Measurements from ENCODE around the gene SPARCL1.
"Not testable (repeated sequence)": the region's sequence is repeated elsewhere in the genome, so short reads cannot be mapped to it uniquely, and the experiment has no call there.

Gene SPARCL1

GRCh38 chr4:87529187-87529586 is at the start of gene SPARCL1:
Gene SPARCL1 (minus strand): TSS chr4:87529376. CDS start chr4:87499574, 29,802 bp downstream.
- Histone ChIP-seq H3K36me3 (ENCODE audit: control insufficient read depth, insufficient read depth, low read length) (no peaks in the 10 kb centered on the region), H3K27me3 (replicated peaks; ENCODE audit: control insufficient read depth, insufficient read depth, low read length) (no peaks in the 10 kb centered on the region), H3K4me3 (replicated peaks; ENCODE audit: low read depth, low read length) (no peak within 1 kb of the TSS)
- TF ChIP-seq CTCF (IDR thresholded peaks at IDR 0.05; ENCODE audit: insufficient read depth, low read length, poor library complexity, severe bottlenecking), result no peak
- no peak for DNase-seq (ENCODE audit: extremely low read depth, insufficient read length)

- no peaks in the 10 kb centered on the region for H3K27me3 ChIP-seq (replicated peaks; ENCODE audit: control insufficient read depth, insufficient read depth, low read length)
- no peaks in the 10 kb centered on the region for H3K36me3 ChIP-seq (ENCODE audit: control insufficient read depth, insufficient read depth, low read length)
- H3K4me3 ChIP-seq (replicated peaks; ENCODE audit: low read depth, low read length), result no peak overlapping the region
- no peak for DNase-seq (ENCODE audit: extremely low read depth, insufficient read length)
- TF ChIP-seq CTCF (IDR thresholded peaks at IDR 0.05; ENCODE audit: insufficient read depth, low read length, poor library complexity, severe bottlenecking), result no peak
Measured at GRCh38 chr4:87575983-87576382, 46.8 kb upstream of the SPARCL1 start.

GRCh38 chr4:87575408-87575807 is 46.2 kb upstream of the SPARCL1 start:
- no peak for DNase-seq (ENCODE audit: extremely low read depth, insufficient read length)
- no peak for TF ChIP-seq CTCF (IDR thresholded peaks at IDR 0.05; ENCODE audit: insufficient read depth, low read length, poor library complexity, severe bottlenecking)
- no peaks in the 10 kb centered on the region for H3K27me3 ChIP-seq (replicated peaks; ENCODE audit: control insufficient read depth, insufficient read depth, low read length)
- H3K36me3 ChIP-seq (ENCODE audit: control insufficient read depth, insufficient read depth, low read length), result no peaks in the 10 kb centered on the region
- no peak overlapping the region for H3K4me3 ChIP-seq (replicated peaks; ENCODE audit: low read depth, low read length)

- no peak overlapping the region for H3K4me3 ChIP-seq (replicated peaks; ENCODE audit: low read depth, low read length)
- H3K36me3 ChIP-seq (ENCODE audit: control insufficient read depth, insufficient read depth, low read length), result no peaks in the 10 kb centered on the region
- TF ChIP-seq CTCF (IDR thresholded peaks at IDR 0.05; ENCODE audit: insufficient read depth, low read length, poor library complexity, severe bottlenecking), result no peak
- no peak for DNase-seq (ENCODE audit: extremely low read depth, insufficient read length)
- no peaks in the 10 kb centered on the region for H3K27me3 ChIP-seq (replicated peaks; ENCODE audit: control insufficient read depth, insufficient read depth, low read length)
Measured at GRCh38 chr4:87574996-87575395, 45.8 kb upstream of the SPARCL1 start.

- not testable (repeated sequence) for H3K27me3 ChIP-seq (replicated peaks; ENCODE audit: control insufficient read depth, insufficient read depth, low read length); H3K36me3 ChIP-seq (ENCODE audit: control insufficient read depth, insufficient read depth, low read length); DNase-seq (ENCODE audit: extremely low read depth, insufficient read length); H3K4me3 ChIP-seq (replicated peaks; ENCODE audit: low read depth, low read length)
Measured at GRCh38 chr4:87574376-87574775, 45.2 kb upstream of the SPARCL1 start.

- no peak overlapping the region for H3K4me3 ChIP-seq (replicated peaks; ENCODE audit: low read depth, low read length)
- H3K36me3 ChIP-seq (ENCODE audit: control insufficient read depth, insufficient read depth, low read length), result no peaks in the 10 kb centered on the region
- DNase-seq (ENCODE audit: extremely low read depth, insufficient read length), result no peak
- no peak for TF ChIP-seq CTCF (IDR thresholded peaks at IDR 0.05; ENCODE audit: insufficient read depth, low read length, poor library complexity, severe bottlenecking)
- H3K27me3 ChIP-seq (replicated peaks; ENCODE audit: control insufficient read depth, insufficient read depth, low read length), result no peaks in the 10 kb centered on the region; the same call in 1 of the 2 replicates
Measured at GRCh38 chr4:87570290-87570805, 41.2 kb upstream of the SPARCL1 start.

Data from GM06990 (cell line).